RPMI8226 (cell line): ENCODE measurements around the gene MC4R.
"Not testable (repeated sequence)": the region's sequence is repeated elsewhere in the genome, so short reads cannot be mapped to it uniquely, and the experiment has no call there.

Source experiments
- DNase-seq: peaks from one replicate; pipeline ENCODE4 v3.0.0-alpha.2; 2015

MC4R gene

DNA sequence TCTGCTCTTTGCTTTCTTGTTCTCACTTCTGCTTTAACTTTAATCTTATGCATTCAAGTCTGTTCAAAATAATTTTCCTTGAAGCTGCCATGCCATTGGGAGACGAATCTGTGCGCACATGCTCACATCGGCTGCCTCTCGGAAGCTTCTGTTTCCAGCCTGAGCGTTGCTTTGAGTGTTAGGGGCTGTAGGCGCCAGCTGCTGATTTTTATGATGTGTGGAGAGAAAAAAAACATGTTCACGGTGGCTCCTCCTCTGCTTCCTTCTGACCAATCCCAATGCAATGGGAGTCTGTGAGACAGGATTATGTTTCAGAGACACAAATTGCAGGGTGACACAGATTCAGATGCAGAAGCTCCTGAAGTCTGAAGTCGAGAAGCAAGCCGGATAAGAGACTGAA, at the start of gene MC4R:
Gene MC4R, minus strand, starts transcription at position 180 of the 400 bp plus-strand sequence. CDS start 426 bp downstream, outside the sequence.
- DNase-seq: no peak

DNA sequence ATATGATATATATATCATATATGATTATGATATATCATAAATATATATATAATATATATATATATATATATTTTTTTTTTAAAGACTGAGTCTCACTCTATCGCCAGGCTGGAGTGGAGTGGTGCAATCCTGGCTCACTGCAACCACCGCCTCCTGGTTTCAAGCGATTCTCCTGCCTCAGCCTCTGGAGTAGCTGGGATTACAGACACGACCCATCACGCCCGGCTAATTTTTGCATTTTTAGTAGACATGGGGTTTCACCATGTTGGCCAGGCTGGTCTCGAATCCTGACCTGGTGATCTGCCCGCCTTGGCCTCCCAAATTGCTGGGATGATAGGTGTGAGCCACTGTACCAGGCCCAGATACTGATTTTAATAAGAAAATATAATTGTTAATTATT, 49.7 kb upstream of the MC4R start:
- not testable (repeated sequence) for DNase-seq

DNA sequence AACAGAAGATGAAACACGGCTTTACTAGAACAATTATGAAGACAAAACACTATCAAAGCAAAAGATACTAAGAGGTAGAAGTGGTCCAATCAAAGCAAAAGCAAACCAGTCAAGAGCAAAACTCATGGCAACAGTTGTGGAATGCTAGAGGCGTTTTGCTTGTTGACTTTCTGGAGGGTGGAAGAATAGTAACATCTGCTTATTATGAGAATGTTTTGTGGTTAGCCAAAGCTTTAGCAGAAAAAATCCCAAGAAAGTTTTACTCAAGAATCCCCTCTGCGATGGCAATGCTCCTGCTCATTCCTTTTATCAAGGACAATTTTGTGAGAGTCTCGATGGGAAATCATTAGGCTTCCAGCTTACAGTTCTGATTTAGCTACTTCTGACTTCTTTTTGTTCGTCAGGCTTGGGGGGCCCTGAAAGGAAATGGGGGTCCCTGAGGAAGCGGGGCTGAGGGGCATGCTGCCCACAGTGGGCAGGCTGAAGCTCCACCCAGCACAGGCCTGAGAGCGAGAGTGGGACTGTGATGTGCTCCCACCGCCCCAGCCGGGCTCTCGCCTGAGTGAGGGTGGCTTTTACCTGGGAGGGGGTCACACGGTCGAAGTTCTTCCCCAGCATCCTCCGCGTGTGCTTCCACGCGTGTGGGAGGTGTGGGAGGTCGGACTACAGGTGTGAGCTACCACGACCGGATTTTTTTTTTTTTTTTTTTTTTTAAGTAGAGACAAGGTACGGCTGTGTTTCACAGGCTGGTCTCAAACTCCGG, 49.0 kb upstream of the MC4R start:
- DNase-seq: no peak

- DNase-seq: no peak
These were observed 45.4 kb upstream of the MC4R start for GRCh38 chr18:60417946-60418345.

DNA sequence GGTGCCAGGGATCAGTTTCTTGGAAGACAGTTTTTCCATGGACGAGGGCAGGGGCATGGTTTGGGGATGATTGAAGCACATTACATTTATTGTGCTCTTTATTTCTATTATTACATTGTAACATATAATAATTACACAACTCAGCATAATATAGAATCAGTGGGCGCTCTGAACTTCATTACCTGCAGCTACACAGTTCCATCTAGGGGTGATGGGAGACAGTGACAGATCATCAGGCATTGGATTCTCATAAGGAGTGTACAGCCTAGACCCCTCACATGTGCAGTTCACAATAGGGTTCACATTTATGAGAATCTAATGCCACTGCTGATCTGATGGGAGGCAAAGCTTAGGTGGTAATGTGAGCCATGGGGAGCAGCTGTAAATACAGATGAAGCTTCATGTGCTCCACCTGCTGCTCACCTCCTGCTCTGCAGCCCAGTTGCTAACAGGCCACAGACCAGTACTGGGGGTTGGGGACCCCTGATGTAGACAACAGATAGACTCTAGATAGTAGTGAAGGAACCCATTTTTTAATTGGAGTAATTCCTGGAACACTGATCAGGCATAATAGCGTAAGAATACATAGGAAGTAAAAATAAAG, 41.5 kb upstream of the MC4R start:
- no peak for DNase-seq

GRCh38 chr18:60411715-60412114, 39.1 kb upstream of the MC4R start:
- peak; percentile 11 for DNase-seq

DNA sequence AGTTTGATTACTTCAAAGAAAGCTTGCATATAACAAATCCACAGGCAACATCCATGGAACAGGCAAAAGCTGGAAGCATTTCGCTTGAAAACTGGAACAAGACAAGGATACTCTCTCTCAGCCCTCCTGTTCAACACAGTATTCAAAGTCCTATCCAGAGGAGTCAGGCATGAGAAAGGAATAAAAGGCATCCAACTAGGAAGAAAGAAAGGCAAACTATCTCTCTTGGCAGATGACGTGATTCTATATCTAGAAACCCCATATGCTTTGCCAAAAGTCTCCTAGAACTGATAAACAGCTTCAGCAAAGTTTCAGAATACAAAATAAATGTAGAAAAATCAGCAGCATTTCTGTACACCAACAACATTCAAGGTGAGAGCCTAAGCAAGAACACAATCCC, 34.1 kb upstream of the MC4R start:
- DNase-seq: no peak

- DNase-seq: no peak
These were observed 32.0 kb upstream of the MC4R start for GRCh38 chr18:60404486-60405085.

DNA sequence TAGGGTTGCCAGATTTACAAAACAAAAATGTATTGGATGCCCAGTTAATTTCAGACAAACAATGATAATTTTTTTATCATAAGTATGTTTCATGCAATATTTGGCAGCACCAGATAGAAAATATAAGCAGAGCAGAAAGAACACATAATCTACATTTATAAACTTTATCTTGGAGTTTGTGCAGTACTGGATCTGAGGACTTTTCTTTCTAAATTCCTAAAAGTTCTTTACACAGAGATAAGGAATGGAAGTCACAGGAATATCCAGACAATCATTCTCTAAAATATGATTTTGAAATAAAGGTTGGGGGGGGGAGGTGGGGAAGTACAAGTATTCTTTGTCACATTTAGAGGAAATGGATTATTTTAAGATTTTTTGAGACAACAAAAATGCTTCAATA, 28.8 kb upstream of the MC4R start:
- DNase-seq: no peak

DNA sequence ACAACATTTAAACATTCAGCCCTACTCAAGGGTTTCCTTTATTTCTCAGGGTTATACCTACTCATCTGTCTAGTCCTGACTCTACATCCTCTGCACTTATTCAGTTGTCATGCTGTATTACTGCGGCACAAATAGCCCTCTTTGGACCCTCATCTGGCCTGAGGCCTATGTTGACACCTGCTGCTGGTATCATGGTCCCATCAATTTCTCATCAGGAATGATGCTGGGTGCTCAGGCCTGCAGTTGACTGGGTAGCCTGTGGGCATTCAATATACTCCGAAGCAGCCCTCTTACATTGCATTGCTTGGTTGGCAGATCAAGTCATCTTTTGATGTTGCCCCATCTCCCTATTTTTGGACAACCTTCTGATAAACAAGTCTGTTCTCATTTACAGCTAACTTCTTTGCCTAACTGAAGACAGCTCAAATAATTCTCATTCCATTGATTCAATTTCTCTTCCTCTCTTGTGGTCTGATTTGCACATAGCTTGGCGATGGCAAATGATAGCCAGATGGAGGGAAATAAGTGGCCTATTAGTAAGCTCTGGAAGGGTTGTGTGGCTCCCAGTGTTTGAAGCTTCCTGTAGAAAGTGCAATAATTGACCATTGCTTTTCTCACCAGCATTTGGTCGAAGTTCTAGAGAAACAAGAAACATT, 19.1 kb upstream of the MC4R start:
- DNase-seq: no peak

DNA sequence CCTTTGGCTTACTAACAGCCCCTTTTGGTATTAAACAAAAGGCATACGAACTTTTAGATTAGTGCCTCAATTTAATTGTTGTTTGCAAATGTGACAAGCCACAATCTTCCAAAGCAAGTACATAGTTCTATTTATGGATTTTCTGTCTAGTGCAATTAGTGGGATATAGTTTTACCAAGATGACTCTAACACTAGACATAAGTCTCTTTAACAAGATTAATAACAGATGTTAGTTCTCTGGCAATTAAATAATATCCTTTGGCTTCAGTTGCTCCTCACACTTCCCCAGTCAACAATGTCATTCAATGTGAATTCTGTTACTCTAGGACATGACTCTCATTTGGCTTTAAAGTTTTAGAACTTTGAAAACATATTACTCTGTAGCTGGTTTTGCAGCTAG, 16.7 kb upstream of the MC4R start:
- DNase-seq: no peak

DNA sequence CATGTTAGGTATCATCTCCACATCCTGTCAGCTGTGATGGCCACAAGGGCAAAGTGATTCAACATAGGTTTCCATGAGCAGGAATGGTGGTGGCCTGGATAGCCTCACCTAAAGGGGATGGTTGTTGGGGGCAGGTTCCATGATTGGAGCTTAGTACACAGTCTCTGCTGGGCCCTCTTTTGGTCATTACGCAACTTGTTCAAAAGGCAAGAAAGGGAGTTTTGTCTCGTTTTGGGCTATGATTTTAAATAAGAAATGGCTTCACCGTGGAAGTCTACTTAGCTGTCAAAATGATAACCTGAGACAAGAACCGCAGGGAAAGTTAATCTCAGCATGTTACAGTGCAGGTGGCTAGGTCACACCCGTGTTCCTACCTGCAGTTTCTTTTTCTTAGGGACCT, 13.1 kb upstream of the MC4R start:
- no peak for DNase-seq

DNA sequence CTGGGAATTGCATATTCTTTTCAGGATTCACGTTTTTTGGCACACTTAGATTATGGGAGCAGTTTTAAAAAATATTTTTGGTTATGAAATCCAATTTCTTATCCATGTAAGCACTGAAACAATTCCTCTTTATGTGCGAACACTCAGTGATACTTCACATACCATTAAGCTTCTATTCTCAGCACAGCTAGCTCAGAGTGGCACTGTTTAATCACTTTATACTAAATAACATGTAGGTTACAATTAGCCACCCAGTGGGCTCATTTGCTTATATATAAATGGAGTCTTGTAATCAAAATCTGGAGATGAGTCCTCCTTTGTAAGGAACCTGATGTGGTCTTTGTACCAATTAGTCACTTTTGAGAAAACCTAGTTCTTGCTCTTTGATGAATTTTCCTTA, 11.3 kb upstream of the MC4R start:
- DNase-seq: no peak

DNA sequence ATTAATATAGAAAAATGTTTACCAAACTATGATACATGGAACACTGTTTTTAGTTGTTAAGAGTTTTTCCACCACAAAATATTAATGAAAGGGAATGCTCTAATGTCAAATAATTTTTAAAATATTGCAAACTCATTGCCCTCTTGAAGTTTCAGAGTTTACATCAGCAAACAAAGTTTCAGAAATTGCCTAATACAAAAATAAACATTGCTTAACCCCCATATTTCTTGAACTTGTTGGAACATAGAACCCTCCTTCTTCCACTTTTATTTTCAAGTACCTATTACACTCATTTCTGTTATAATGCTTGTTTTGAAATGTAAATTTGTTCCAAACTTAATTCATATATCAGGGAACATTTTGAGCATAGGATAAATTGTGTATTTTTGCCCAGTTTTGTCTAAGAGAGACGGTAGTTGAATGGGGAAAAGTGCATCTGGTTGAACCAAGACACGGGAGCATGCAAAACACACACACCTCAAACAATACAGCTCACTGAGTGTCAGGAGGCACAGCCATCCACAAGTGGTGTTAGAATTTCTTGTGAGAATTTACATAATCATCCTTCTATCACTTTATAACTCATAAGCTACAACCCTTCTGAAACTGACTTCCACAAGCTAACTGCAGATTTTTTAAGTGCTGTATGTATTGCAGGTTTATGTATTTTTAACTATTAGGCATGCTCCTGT, 5.3 kb upstream of the MC4R start:
- DNase-seq: no peak

DNA sequence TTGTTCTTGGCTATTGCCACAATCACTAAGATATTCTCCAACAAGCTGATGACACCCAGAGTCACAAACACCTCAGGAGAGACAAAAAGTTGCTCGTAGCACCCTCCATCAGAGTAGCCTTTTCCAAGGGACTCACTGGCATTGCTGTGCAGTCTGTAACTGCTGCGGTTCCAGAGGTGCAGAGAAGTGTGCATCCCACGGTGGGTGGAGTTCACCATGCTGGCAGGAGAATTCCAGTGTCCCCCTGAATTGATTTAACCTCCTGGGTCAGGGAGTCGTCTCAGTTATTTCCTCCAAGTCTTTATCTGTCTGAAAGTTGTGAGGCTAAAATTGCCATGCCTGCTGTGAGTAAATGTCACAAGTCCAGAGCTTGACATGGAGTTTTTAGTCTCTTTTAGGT, 443 bp downstream of the MC4R start:
- DNase-seq: no peak

GRCh38 chr18:60358516-60358915, 14.1 kb downstream of the MC4R start:
- DNase-seq: no peak

- DNase-seq: no peak
These were observed 21.6 kb downstream of the MC4R start for GRCh38 chr18:60350941-60351340.

- no peak for DNase-seq
These were observed 22.4 kb downstream of the MC4R start for GRCh38 chr18:60350150-60350549.

- DNase-seq: no peak
These were observed 25.0 kb downstream of the MC4R start for GRCh38 chr18:60347526-60348045.

DNA sequence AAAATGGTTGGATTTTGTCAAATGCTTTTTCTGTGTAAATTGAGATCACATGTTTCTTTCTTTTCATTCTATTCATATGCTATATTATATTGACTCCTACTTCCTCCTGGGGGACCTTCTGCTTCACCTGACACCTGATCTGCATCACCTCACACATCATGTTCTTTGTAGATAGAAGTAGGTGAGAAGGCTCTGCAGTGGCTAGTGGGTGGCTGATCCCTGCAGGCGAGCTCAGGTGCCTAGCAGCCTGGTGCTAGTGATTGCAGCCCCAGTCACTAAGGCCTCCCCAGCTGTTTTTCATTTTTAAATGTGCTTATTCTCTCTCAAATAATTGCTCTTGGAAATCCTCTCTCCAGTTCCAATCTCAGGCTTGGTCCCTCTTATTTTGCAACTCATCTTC, 33.6 kb downstream of the MC4R start:
- DNase-seq: no peak

- DNase-seq: no peak
These were observed 40.7 kb downstream of the MC4R start for GRCh38 chr18:60331890-60332289.

DNA sequence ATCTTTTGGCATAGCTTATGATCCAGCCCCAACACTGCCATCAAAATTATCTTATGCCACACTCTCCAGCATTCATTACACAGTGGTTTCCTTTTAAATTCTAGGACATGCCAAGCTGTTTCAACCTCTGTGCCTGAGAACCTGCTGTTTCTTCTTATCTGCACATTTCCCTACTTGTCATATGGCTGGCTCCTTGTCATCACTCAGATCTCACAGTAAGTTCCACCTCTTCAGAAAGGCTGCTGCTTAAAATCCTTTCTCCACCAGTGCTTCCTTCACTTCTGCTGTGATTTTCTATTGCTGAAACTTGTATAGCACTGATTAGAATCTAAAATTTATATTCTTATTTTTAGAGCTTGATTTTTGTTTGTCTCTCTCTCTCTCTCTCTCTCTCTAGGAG, 43.4 kb downstream of the MC4R start:
- DNase-seq: no peak

GRCh38 chr18:60327880-60328279, 44.7 kb downstream of the MC4R start:
- no peak for DNase-seq
